ENCODE results near the gene ZBP1. TPM values are rescaled to one million over a fixed set of nuclear protein-coding genes. Genes with fewer than 3 reads are reported as not detected.

The ZBP1 gene
- total RNA-seq, 4 donors from 2014 or later: 0.19 TPM; not detected in 3

DNA sequence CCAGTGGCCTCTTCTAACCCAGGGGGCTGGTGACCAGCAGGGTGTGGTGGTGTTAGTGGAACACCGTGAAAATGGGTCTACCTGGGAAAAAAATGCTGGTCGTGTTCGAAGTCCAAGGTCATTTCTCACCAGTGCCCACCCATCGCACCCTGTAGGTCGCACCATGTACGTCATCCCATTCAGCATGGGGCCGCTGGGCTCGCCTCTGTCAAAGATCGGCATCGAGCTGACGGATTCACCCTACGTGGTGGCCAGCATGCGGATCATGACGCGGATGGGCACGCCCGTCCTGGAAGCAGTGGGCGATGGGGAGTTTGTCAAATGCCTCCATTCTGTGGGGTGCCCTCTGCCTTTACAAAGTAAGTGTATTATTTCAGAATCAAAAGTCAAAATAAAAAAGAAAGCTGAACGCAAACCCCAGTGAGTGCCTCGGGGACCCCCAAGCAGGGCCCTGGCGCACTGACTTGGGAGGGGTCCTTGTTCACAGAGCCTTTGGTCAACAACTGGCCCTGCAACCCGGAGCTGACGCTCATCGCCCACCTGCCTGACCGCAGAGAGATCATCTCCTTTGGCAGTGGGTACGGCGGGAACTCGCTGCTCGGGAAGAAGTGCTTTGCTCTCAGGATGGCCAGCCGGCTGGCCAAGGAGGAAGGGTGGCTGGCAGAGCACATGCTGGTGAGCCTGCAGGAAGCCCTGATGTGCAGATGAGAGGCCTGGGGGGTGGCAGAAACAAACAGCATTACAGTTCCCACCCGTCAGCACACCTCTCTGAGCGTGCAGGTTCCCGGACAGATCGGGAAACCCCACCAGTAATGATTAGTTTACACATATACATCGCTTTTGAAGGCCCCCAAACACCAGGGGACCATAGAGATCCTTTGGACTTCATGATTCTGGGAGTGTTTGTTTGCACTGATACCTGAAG is 57.4 kb downstream of the ZBP1 start:
- intact Hi-C loops (cut with DNase I; ENCODE audit: low total_unique reads): no loop called here
- no peak for TF ChIP-seq POLR2A (IDR thresholded peaks at IDR 0.05)
- TF ChIP-seq, protein P1, sequence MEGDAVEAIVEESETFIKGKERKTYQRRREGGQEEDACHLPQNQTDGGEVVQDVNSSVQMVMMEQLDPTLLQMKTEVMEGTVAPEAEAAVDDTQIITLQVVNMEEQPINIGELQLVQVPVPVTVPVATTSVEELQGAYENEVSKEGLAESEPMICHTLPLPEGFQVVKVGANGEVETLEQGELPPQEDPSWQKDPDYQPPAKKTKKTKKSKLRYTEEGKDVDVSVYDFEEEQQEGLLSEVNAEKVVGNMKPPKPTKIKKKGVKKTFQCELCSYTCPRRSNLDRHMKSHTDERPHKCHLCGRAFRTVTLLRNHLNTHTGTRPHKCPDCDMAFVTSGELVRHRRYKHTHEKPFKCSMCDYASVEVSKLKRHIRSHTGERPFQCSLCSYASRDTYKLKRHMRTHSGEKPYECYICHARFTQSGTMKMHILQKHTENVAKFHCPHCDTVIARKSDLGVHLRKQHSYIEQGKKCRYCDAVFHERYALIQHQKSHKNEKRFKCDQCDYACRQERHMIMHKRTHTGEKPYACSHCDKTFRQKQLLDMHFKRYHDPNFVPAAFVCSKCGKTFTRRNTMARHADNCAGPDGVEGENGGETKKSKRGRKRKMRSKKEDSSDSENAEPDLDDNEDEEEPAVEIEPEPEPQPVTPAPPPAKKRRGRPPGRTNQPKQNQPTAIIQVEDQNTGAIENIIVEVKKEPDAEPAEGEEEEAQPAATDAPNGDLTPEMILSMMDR (IDR thresholded peaks at IDR 0.05): no peak
- 92 to 95% methylated on average over 35 of the region's 35 CpGs for WGBS, 2 donors
- no peak for DNase-seq (ENCODE audit: low spot score in 2 of 2)
- no peak overlapping the region for H3K4me3 ChIP-seq (ENCODE audit: low read depth, poor library complexity, severe bottlenecking)

GRCh38 chr20:57561356-57562279 is 58.6 kb downstream of the ZBP1 start:
- intact Hi-C loops (cut with DNase I; ENCODE audit: low total_unique reads): no loop called here
- no peak overlapping the region for H3K4me3 ChIP-seq (ENCODE audit: low read depth, poor library complexity, severe bottlenecking)
- TF ChIP-seq POLR2A (IDR thresholded peaks at IDR 0.05): no peak
- TF ChIP-seq, protein P1 (IDR thresholded peaks at IDR 0.05): no peak
- WGBS, 2 donors: 80 to 86% methylated on average over 24 of the region's 24 CpGs
- DNase-seq (ENCODE audit: low spot score in 2 of 2): no peak

GRCh38 chr20:57560554-57561355 is 59.5 kb downstream of the ZBP1 start, which contains the start of gene PCK1:
PCK1 (plus strand) TSS chr20:57561110; CDS start chr20:57561412, 302 bp downstream.
- TF ChIP-seq POLR2A (IDR thresholded peaks at IDR 0.05): no peak
- TF ChIP-seq, protein P1 (IDR thresholded peaks at IDR 0.05): peak in 1 of 3 donors; percentile 95
- WGBS, 2 donors: 53 to 60% methylated on average over 12 to 14 of the region's 14 CpGs
- intact Hi-C loops (cut with DNase I; ENCODE audit: low total_unique reads): no loop called here
- no peak for DNase-seq (ENCODE audit: low spot score in 2 of 2)
- H3K4me3 ChIP-seq (ENCODE audit: low read depth, poor library complexity, severe bottlenecking): no peak within 1 kb of the TSS

- intact Hi-C loops (cut with DNase I; ENCODE audit: low total_unique reads): no loop called here
- no peak for DNase-seq (ENCODE audit: low spot score in 2 of 2)
- no peak overlapping the region for H3K4me3 ChIP-seq (ENCODE audit: low read depth, poor library complexity, severe bottlenecking)
- 83 to 84% methylated on average over 8 of the region's 8 CpGs for WGBS, 2 donors
- no peak for TF ChIP-seq POLR2A (IDR thresholded peaks at IDR 0.05)
- TF ChIP-seq, protein P1 (IDR thresholded peaks at IDR 0.05): no peak
These were observed 60.3 kb downstream of the ZBP1 start for GRCh38 chr20:57559658-57560553.
